NK-92 (cell line): ENCODE measurements around the gene MLST8.

ENCODE experiments used
- DNase-seq: peaks from one replicate; lab custom pipeline; 2025; ENCODE audit not compliant: unreplicated experiment; lab: John Stamatoyannopoulos, UW

Gene MLST8

GRCh38 chr16:2173366-2173765 is 31.9 kb upstream of the MLST8 start:
- no peak for DNase-seq

GRCh38 chr16:2173916-2174315 is 31.3 kb upstream of the MLST8 start:
- no peak for DNase-seq

- no peak for DNase-seq
Observed at GRCh38 chr16:2174396-2175131, 30.7 kb upstream of the MLST8 start.

- DNase-seq = no peak
Observed at GRCh38 chr16:2175454-2175853, 29.8 kb upstream of the MLST8 start.

GRCh38 chr16:2176047-2176446 is 29.2 kb upstream of the MLST8 start:
- DNase-seq = no peak

- no peak for DNase-seq
Observed at GRCh38 chr16:2177101-2177500, 28.2 kb upstream of the MLST8 start.

- no peak for DNase-seq
Observed at GRCh38 chr16:2177561-2177960, 27.7 kb upstream of the MLST8 start.

- DNase-seq = no peak
Observed at GRCh38 chr16:2178321-2179106, 26.7 kb upstream of the MLST8 start.

- DNase-seq = no peak
Observed at GRCh38 chr16:2179107-2179501, 26.1 kb upstream of the MLST8 start.

GRCh38 chr16:2179576-2179975 is 25.7 kb upstream of the MLST8 start:
- no peak for DNase-seq

GRCh38 chr16:2180461-2180860 is 24.8 kb upstream of the MLST8 start:
- DNase-seq = no peak

- DNase-seq = no peak
Observed at GRCh38 chr16:2180962-2181923, 24.0 kb upstream of the MLST8 start.

GRCh38 chr16:2181952-2182351 is 23.3 kb upstream of the MLST8 start:
- no peak for DNase-seq

- no peak for DNase-seq
Observed at GRCh38 chr16:2183671-2184070, 21.6 kb upstream of the MLST8 start.

- DNase-seq = no peak
Observed at GRCh38 chr16:2184346-2184745, 20.9 kb upstream of the MLST8 start.

GRCh38 chr16:2184962-2185361 is 20.3 kb upstream of the MLST8 start:
- no peak for DNase-seq

- no peak for DNase-seq
Observed at GRCh38 chr16:2186064-2186463, 19.2 kb upstream of the MLST8 start.

- no peak for DNase-seq
Observed at GRCh38 chr16:2186505-2186904, 18.7 kb upstream of the MLST8 start.

GRCh38 chr16:2187212-2187611 is 18.0 kb upstream of the MLST8 start:
- no peak for DNase-seq

GRCh38 chr16:2188395-2188794 is 16.9 kb upstream of the MLST8 start:
- no peak for DNase-seq

GRCh38 chr16:2189252-2189893 is 15.9 kb upstream of the MLST8 start:
- DNase-seq = no peak
